PC-9 (cell line): Measurements from ENCODE around the gene STX2.

Source experiments
- CTCF ChIP-seq: fragments of 200-600 bp; sonication (generic); conservative IDR thresholded peaks from 2 replicates; pipeline ENCODE4 v1.6.1; 2017; ENCODE audit warnings: mixed run types, antibody characterized with exemption, mild to moderate bottlenecking, moderate library complexity
- EZH2 ChIP-seq: fragments of 200-600 bp; sonication (generic); IDR thresholded peaks from 2 replicates; pipeline ENCODE4 v1.8.0; 2017; ENCODE audit warnings: antibody characterized with exemption, low read depth

GRCh38 chr12:130827432-130827831, 11.6 kb downstream of the STX2 start:
- no peak for TF ChIP-seq CTCF
- no peak for TF ChIP-seq EZH2
